GM21723 (cell line): ENCODE data around the gene GALNT16.
"Not testable (repeated sequence)": the region's sequence is repeated elsewhere in the genome, so short reads cannot be mapped to it uniquely, and the experiment has no call there.

Experiments
- ATAC-seq: cut with Tn5 transposase; IDR thresholded peaks from one replicate; pipeline ENCODE4 v1.9.1; 2021; ENCODE audit warnings: mild to moderate bottlenecking, moderate library complexity; ENCODE audit not compliant: unreplicated experiment

The GALNT16 gene

GRCh38 chr14:69358233-69358963 is 98.4 kb downstream of the GALNT16 start:
- ATAC-seq = no peak

DNA sequence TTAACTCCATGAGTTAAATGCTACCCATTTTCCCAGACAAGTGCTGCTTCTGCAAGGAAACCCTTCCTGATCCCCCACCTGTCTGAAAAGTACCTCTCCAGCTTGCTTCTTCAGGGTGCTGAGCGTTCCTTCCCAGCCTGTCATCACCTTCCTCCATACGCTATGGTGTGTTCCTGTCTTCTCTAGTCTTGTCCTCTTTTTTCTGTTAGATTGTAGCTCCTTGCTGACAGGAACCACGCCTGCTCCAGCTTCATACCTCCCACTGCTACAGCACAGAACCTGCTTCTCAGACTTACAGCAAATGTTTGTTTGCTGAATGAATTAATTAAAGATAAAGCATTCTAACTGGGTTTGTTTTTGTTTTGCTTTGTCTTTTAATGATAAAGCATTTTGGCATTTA is 99.0 kb downstream of the GALNT16 start:
- ATAC-seq = no peak

DNA sequence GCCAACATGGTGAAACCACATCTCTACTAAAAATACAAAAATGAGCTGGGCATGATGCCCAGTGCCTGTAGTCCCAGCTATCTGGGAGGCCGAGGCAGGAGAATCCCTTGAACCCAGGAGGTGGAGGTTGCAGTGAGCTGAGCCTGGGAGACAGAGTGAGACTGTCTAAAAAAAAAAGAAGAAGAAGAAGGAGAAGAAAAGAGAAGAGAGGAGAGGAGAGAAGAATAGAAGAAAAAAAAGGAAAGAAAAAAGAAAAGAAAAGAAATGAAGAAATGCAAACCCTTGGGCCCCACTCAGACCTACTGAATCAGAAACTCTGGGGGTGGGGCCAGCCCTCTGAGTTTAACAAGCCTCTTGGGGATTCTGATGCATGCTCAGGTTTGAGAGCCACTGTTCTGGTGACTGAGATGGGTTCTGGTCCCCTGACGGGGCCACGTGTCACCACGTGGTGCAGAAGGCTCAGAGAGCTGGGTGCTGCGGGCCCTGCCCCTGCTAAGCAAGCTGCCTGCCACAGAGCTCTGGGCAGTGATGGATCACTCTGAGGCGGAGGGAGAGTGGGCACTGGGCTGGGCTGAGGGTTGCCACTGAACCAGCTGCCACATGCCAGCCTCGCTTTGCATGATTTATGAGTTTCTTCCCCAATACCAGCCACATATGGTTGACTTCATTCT is 100.6 kb downstream of the GALNT16 start:
- ATAC-seq = no peak

DNA sequence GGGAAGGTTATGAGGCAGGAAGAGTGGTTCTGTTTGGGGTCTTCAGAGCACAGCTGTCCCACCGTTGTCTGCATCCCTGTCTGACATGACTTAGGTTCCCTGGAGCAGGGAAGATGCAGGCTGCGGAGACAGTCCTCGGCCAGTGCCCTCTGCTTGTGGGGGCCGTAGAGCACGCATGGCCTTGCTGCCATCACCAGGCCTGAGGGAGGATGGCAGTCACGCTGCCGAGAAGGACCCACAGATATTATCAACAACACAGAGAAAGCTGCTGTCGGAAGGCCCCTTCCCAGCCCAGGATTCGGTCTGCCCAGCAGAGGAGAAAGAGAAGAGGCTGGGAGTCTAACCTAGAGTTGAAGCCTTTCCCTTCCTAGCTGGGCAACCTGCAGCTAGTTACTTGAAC is 103.1 kb downstream of the GALNT16 start:
- ATAC-seq = no peak

- no peak for ATAC-seq
These were observed 104.0 kb downstream of the GALNT16 start for GRCh38 chr14:69363964-69364363.

GRCh38 chr14:69364378-69364777 is 104.4 kb downstream of the GALNT16 start:
- ATAC-seq = no peak

DNA sequence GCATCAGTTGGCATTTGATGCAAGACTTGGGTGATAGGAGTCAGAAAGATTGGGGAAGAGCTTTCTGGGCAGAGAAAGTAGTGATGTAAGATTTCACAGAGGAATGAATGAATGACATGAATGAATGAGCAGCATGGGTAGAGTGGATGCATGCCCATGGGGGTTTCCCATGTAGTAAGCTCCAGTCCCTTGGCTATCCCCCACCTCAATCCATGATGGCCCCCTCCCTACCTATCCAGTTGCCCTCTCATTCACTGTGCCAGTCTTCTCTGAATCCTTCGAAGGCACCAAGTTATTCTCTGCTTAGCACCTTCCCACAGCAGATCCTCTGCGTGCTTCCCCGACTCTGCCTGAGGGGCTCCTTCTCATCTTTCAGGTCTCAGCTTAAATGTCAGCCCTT is 106.1 kb downstream of the GALNT16 start:
- ATAC-seq = no peak

DNA sequence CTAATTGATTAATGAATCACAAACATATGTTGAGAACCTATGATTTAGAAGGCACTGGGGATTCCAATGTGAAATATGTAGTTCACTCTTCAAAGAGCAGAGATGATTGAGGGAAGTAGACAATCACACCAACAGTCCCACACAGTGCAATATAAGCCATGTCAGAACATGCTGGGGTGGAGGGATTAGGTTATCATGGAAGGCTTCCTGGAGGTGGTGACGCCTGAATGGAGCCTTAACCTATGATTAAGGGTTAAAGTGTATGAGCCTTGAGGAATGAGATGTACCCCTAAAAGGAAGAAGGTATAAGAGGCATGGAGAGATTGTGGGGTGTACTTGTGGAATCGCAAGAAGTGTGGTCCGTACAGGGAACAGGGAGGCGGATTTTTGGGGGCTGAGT is 106.8 kb downstream of the GALNT16 start:
- no peak for ATAC-seq

DNA sequence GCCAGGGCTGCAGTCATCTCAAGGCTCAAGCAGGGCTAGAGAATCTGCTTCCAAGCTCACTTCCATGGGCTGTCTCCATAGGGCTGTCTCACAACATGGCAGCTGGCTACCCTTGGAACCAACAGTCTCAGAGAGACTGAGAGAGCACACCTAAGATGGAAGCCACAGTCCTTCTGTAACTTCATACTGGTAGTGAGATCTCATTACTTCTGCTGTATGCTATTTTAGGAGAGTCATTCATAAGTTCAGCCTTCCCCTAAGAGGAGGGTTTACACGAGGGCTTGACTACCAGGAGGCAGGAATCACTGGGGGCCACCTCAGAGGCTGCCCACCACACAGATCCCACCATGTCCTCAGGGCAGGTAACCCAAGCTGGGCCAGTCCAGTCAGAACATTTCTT is 108.4 kb downstream of the GALNT16 start:
- no peak for ATAC-seq

DNA sequence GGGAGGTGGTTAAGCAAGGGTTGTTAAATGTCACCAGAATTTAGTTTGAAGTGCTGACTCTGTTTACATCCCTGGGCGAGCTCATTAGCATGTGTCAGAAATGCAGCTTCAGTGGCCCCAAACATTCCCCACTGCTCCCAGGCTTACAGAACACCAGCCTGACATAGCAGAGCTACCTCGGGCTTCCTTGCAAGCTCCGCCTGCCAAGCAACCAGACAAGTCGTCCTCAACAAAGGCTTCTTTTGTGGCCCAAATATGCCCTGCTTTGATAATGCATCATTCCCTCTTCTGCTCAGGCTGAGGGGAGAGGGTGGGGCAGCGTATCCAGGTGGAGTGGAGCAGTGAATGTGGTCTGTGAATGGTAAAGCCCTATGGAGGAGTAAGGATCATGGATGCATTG is 110.1 kb downstream of the GALNT16 start:
- no peak for ATAC-seq

GRCh38 chr14:69372146-69372545 is 112.2 kb downstream of the GALNT16 start:
- ATAC-seq = no peak

GRCh38 chr14:69373104-69373503 is 113.1 kb downstream of the GALNT16 start:
- ATAC-seq = no peak

DNA sequence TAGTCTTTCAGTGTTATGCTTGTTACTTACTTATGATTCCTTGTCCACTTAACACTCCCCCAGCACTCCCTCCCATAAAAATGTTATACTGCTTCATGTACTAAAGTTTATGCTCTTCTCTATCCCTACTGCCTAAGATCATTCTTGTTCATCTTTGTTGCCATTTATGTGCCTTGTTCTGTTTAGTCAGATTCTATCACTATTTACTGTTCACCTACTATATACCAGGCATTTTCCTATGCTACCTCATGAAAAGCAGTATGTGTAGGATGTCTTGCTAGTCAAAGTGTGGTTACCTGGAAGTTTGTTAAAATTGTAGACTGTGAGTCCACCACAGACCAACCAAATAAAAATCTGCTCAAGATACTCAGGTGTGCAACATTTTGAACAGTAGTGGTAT is 114.3 kb downstream of the GALNT16 start:
- ATAC-seq = no peak

- ATAC-seq = no peak
These were observed 115.2 kb downstream of the GALNT16 start for GRCh38 chr14:69375182-69375581.

DNA sequence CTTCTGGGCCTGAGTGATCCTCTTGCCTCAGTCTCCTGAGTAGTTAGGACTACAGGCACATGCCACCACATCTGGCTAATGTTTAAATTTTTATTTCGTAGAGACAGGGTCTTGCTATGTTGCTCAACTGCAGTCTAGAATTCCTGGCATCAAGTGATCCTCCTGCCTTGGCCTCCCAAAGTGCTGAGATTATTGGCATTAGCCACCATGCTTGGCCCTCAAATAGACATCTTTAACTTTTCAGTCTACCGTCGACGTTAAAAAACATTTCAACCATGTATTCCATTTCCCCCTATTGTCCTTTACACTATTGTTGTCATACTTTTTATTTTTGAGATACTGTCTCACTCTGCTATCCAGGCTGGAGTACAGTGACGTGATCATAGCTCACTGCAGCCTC is 115.8 kb downstream of the GALNT16 start:
- ATAC-seq = no peak

GRCh38 chr14:69376439-69376838 is 116.5 kb downstream of the GALNT16 start:
- no peak for ATAC-seq

DNA sequence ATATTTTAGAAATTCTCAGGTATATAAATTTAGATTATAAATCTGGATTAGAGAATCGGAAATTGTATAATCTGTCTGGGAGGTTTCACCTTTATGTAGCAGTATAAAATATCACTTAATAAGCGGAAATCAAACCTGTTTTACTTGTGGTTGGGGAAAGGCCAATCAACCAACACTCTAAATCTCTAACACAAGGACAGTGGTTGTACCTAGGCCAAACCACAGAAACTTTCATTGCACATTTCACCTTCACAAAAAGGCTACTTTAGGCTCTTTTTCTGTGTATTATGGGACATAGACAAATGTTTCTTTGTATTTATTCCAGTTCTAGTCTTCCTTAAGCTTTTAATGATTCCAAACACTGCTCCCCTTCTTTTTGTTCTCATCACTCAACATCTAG is 118.3 kb downstream of the GALNT16 start:
- no peak for ATAC-seq

GRCh38 chr14:69387311-69387710 is 127.4 kb downstream of the GALNT16 start:
- no peak for ATAC-seq

- ATAC-seq = not testable (repeated sequence)
These were observed 131.4 kb downstream of the GALNT16 start for GRCh38 chr14:69391400-69391799.

DNA sequence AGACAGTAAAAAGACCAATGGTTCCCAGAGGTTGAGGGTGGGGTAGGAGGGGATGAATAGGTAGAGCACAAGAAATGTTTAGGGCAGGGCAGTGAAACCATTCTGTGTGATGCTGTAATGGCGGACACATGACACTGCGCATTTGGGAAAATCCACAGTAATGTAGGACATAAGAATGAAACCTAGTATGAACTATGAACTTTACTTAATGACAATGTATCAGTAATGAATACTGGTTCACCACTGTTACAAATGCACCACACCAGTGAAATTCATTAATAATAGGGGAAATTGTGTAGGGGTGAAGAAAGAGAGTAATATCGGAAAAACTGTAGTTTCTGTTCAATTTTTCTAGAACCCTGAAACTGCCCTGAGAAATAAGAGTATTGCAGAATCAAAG is 132.5 kb downstream of the GALNT16 start:
- ATAC-seq = no peak

DNA sequence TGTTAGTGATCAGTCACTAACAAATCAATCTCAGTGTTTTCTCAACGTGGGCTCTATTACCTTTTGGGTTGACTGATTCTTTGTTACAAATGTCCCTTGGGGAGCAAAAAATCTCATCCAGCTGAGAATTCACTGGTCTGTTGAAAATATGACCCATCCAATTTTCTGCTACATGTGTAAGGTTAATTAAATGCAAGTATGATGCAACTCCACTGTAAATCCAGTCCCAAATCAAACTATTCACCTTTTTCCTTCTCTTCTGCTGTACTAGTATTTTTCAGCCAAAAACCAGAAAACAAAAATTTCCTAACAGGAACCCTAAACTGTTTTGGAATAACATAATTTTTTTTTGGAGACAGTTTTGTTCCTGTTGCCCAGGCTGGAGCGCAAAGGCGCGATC is 136.0 kb downstream of the GALNT16 start:
- ATAC-seq = no peak

DNA sequence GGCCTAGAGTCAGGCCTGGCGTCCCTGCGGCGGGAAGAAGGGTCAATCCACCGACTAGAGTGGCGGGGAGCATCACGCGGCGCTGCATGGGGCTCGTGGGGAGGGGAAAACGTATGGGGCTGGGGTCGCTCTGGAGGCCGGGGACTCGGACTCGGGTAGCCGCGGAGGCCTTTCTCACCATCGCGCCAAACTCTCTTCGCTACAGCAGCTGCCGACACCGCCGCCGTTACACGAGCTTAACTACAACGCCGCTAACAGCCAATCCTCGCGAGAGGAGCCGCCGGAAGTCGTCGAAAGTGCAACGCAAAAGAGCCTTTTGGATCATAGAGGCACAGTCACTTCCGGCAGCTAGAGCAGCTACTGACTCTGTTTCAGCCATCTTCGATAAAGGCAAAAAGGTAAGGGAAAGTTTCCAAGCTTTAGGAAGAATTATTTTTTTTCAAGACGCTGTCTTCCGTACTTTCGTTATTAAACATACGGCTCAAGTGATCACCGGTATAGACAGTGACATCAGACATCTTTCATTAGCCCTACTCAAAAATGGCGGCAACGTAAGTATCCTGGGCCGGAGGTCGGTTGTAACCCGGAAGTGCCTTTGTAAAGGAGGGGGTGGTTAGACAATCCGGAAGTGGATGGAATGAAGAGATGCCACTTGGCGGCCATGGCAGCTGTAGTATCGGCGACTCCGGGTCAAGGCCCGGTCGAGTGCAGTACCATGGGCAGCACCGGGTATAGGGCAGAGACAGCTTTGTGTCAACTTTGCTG is 138.3 kb downstream of the GALNT16 start, which contains the start of the genes ERH and SLC39A9:
ERH (minus strand) TSS at position 247 of the 765 bp plus-strand sequence; CDS start at position 181, 66 bp downstream.
SLC39A9 (plus strand) TSS at position 640 of the 765 bp plus-strand sequence. CDS start 678 bp downstream, outside the sequence.
- peak; percentile 91 for ATAC-seq
